Gastroesophageal sphincter (tissue), 3 donors: ENCODE data around the gene DCLK1.

Experiments
- CTCF ChIP-seq, 4 experiments: fragments of 200-600 bp in 2 of 4; fragments of 450-650 bp in 2 of 4; sonication (generic) in 1 of 4; IDR thresholded peaks; one replicate each; pipeline ENCODE4 v1.5.1; 2017 to 2019; ENCODE audit warnings: antibody characterized with exemption in 4 of 4, mild to moderate bottlenecking in 2 of 4, moderate library complexity in 2 of 4
- EP300 ChIP-seq: sonication (generic); formaldehyde crosslinking; IDR thresholded peaks from one replicate; pipeline ENCODE4 v1.6.1; 2017; ENCODE audit warnings: antibody characterized with exemption, mild to moderate bottlenecking
- POLR2A ChIP-seq, 2 donors: fragments of 450-650 bp; IDR thresholded peaks; one replicate each; pipeline ENCODE4 v1.6.1; 2017; ENCODE audit warnings: antibody characterized with exemption in 2 of 2, mild to moderate bottlenecking in 2 of 2, moderate library complexity in 1 of 2
- POLR2AphosphoS5 ChIP-seq: sonication (generic); formaldehyde crosslinking; IDR thresholded peaks from one replicate; pipeline ENCODE4 v1.6.1; 2017; ENCODE audit warnings: antibody characterized with exemption

GRCh38 chr13:36173571-36174322, 42.6 kb upstream of the DCLK1 start:
- TF ChIP-seq POLR2A (IDR thresholded peaks at IDR 0.05) (no peak), EP300 (no peak), CTCF (IDR thresholded peaks at IDR 0.05) (no peak), POLR2AphosphoS5 (no peak)
